Measurements from ENCODE around the gene SPATA16.
A peak's percentile ranks its signal among the peaks of the same experiment; 100 is the strongest.

SPATA16 gene

DNA sequence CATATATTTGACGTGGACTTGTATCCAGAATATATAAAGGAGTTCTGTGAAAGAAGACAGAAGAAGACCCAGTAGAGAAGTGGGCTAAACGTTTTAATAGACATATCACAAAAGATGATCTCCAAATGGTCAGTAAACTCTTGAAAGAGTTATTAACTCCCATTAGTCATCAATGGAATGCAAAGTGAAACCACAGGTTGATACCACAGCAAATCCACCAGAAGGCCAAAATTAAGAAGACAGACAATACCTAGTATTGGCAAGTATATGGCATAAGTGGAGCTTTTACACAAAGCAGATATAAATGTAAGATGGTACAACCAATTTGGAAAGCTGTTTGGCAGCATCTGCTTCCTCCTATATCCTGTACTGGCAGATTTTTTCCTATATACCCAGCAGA, 6.0 kb downstream of the SPATA16 start:
- Histone ChIP-seq H2BK12ac (ENCODE audit: low read length) (no peak overlapping the region), H3K4me3 (ENCODE audit: low read depth, low read length) (no peak overlapping the region), H3K4ac (ENCODE audit: low read depth, low read length) (no peak overlapping the region), H3K9ac (ENCODE audit: low read length) (no peak overlapping the region), H3K79me1 (ENCODE audit: low read length) (no peaks in the 10 kb centered on the region), H2BK5ac (ENCODE audit: low read depth, low read length, poor library complexity) (no peak overlapping the region), H3K18ac (ENCODE audit: low read length) (no peak overlapping the region), H2BK120ac (ENCODE audit: insufficient read depth, low read length, poor library complexity) (no peak overlapping the region), H3K4me1 (ENCODE audit: control insufficient read depth in 1 of 2, insufficient read depth in 2 of 2, low read length in 2 of 2) (no peaks in the 10 kb centered on the region), H3K36me3 (ENCODE audit: control insufficient read depth in 1 of 2, insufficient read depth in 2 of 2, low read length in 2 of 2) (no peaks in the 10 kb centered on the region), H4K8ac (ENCODE audit: low read depth, low read length) (no peak overlapping the region), H4K91ac (ENCODE audit: low read depth, low read length) (no peak overlapping the region), H3K79me2 (ENCODE audit: control insufficient read depth, insufficient read depth, low read length, poor library complexity) (no peaks in the 10 kb centered on the region), H3K4me2 (ENCODE audit: low read length) (no peak overlapping the region), H2AK5ac (ENCODE audit: low read length) (no peak overlapping the region), H4K12ac (ENCODE audit: low read depth, low read length) (no peak overlapping the region), H3K14ac (ENCODE audit: low read length) (no peak overlapping the region), H3K27ac (ENCODE audit: low read depth, low read length) (no peak overlapping the region), H3K27me3 (ENCODE audit: insufficient read depth, low read length) (no peaks in the 10 kb centered on the region), H3K23ac (ENCODE audit: low read length) (no peak overlapping the region), H2AFZ (ENCODE audit: insufficient read depth, low read length, poor library complexity) (no peak overlapping the region), H3K9me3 (ENCODE audit: insufficient read depth, low read depth, low read length) (no peaks in the 10 kb centered on the region)
- no peak for DNase-seq
- no CpG with 5 or more reads among the region's 2 CpGs for WGBS (ENCODE audit: extremely low coverage, insufficient coverage, insufficient read length)

DNA sequence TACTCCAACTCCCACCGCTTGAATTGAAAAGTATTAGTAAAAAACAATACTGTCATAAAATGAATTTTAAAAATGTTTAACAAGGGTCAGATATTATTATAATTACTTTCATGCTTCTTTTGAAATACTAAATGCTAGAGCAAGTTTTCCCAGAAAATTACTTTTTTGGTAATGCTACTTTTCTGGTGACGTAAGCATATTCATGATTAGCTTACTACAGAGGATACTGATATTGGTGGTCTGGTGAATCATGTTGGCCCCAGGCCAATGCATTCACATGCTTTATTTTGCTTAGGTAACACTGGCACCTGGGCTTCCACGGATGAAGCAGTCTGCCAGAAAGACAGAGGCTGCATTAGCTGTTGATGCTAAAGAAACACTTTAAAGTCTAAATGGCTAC, 12.4 kb downstream of the SPATA16 start:
- no peak overlapping the region for H2BK5ac ChIP-seq (ENCODE audit: low read depth, low read length, poor library complexity)
- no peaks in the 10 kb centered on the region for H3K9me3 ChIP-seq (ENCODE audit: insufficient read depth, low read depth, low read length)
- no peak overlapping the region for H2BK120ac ChIP-seq (ENCODE audit: insufficient read depth, low read length, poor library complexity)
- no peak overlapping the region for H3K4ac ChIP-seq (ENCODE audit: low read depth, low read length)
- no peak overlapping the region for H2AK5ac ChIP-seq (ENCODE audit: low read length)
- H4K91ac ChIP-seq (ENCODE audit: low read depth, low read length) = no peak overlapping the region
- no peaks in the 10 kb centered on the region for H3K79me2 ChIP-seq (ENCODE audit: control insufficient read depth, insufficient read depth, low read length, poor library complexity)
- no peak overlapping the region for H4K12ac ChIP-seq (ENCODE audit: low read depth, low read length)
- no peak for DNase-seq
- H3K23ac ChIP-seq (ENCODE audit: low read length) = no peak overlapping the region
- H4K8ac ChIP-seq (ENCODE audit: low read depth, low read length) = no peak overlapping the region
- no peak overlapping the region for H2AFZ ChIP-seq (ENCODE audit: insufficient read depth, low read length, poor library complexity)
- no peak overlapping the region for H3K9ac ChIP-seq (ENCODE audit: low read length)
- no peaks in the 10 kb centered on the region for H3K36me3 ChIP-seq (ENCODE audit: control insufficient read depth in 1 of 2, insufficient read depth in 2 of 2, low read length in 2 of 2)
- no peak overlapping the region for H3K27ac ChIP-seq (ENCODE audit: low read depth, low read length)
- no peaks in the 10 kb centered on the region for H3K79me1 ChIP-seq (ENCODE audit: low read length)
- no peak overlapping the region for H3K4me3 ChIP-seq (ENCODE audit: low read depth, low read length)
- H3K14ac ChIP-seq (ENCODE audit: low read length) = no peak overlapping the region
- no peaks in the 10 kb centered on the region for H3K27me3 ChIP-seq (ENCODE audit: insufficient read depth, low read length)
- no peak overlapping the region for H3K4me2 ChIP-seq (ENCODE audit: low read length)
- H3K4me1 ChIP-seq (ENCODE audit: control insufficient read depth in 1 of 2, insufficient read depth in 2 of 2, low read length in 2 of 2) = no peaks in the 10 kb centered on the region
- H3K18ac ChIP-seq (ENCODE audit: low read length) = no peak overlapping the region
- no CpG with 5 or more reads among the region's 3 CpGs for WGBS (ENCODE audit: extremely low coverage, insufficient coverage, insufficient read length)
- H2BK12ac ChIP-seq (ENCODE audit: low read length) = no peak overlapping the region

DNA sequence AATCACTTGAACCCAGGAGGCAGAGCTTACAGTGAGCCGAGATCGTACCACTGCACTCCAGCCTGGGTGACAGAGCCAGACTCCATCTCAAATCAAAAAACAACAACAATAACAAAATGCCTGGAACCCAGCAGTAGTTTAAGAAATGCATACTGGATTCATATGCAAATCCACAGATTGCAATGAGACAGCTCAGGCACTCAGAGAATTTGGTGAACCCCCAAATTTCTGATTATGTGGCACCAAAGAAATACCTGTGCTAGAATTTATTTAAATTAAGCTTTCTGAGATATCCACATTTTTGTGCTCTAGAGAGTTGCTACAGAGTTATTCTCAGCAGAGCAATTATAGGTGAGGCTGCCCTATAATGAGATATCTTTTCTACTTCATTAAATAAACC, 29.7 kb downstream of the SPATA16 start:
- Histone ChIP-seq H2AK5ac (ENCODE audit: low read length) (no peak overlapping the region), H2BK5ac (ENCODE audit: low read depth, low read length, poor library complexity) (no peak overlapping the region), H2BK120ac (ENCODE audit: insufficient read depth, low read length, poor library complexity) (no peak overlapping the region), H3K27me3 (ENCODE audit: insufficient read depth, low read length) (no peaks in the 10 kb centered on the region), H3K79me2 (ENCODE audit: control insufficient read depth, insufficient read depth, low read length, poor library complexity) (no peaks in the 10 kb centered on the region), H2BK12ac (ENCODE audit: low read length) (no peak overlapping the region), H3K27ac (ENCODE audit: low read depth, low read length) (no peak overlapping the region), H3K4me3 (ENCODE audit: low read depth, low read length) (no peak overlapping the region), H4K91ac (ENCODE audit: low read depth, low read length) (no peak overlapping the region), H2AFZ (ENCODE audit: insufficient read depth, low read length, poor library complexity) (no peak overlapping the region), H3K4me1 (ENCODE audit: control insufficient read depth in 1 of 2, insufficient read depth in 2 of 2, low read length in 2 of 2) (peaks cover 0 to 3% of the 10 kb centered on the region in 2 experiments), H3K18ac (ENCODE audit: low read length) (no peak overlapping the region), H4K12ac (ENCODE audit: low read depth, low read length) (no peak overlapping the region), H3K4me2 (ENCODE audit: low read length) (no peak overlapping the region), H3K79me1 (ENCODE audit: low read length) (no peaks in the 10 kb centered on the region), H3K36me3 (ENCODE audit: control insufficient read depth in 1 of 2, insufficient read depth in 2 of 2, low read length in 2 of 2) (no peaks in the 10 kb centered on the region), H3K14ac (ENCODE audit: low read length) (no peak overlapping the region), H3K9me3 (ENCODE audit: insufficient read depth, low read depth, low read length) (no peaks in the 10 kb centered on the region), H3K23ac (ENCODE audit: low read length) (no peak overlapping the region), H4K8ac (ENCODE audit: low read depth, low read length) (no peak overlapping the region), H3K9ac (ENCODE audit: low read length) (no peak overlapping the region), H3K4ac (ENCODE audit: low read depth, low read length) (no peak overlapping the region)
- DNase-seq = no peak
- no CpG with 5 or more reads among the region's 2 CpGs for WGBS (ENCODE audit: extremely low coverage, insufficient coverage, insufficient read length)

DNA sequence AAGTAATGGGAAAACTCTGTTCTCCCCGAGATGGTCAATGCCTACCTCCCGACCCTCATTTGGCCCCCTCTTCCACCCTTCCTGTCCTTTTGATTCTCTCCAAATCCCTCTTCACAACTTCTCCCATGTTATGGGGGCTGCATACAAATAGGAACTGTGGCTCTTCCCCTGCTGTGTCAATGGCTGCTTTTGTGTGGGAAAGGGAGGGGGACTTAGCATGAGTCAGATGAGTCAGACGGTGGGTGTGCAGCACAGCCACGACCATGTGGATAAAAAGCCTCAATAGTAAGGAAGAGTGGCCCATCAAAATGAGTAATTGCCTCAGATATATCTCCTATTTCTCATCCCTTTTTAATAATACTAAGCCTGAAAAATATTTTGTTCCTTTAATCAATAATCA, 31.9 kb downstream of the SPATA16 start:
- no peak for DNase-seq
- no peak overlapping the region for H3K4me2 ChIP-seq (ENCODE audit: low read length)
- H2BK120ac ChIP-seq (ENCODE audit: insufficient read depth, low read length, poor library complexity) = no peak overlapping the region
- no peak overlapping the region for H3K14ac ChIP-seq (ENCODE audit: low read length)
- H2BK5ac ChIP-seq (ENCODE audit: low read depth, low read length, poor library complexity) = no peak overlapping the region
- H3K4me1 ChIP-seq (ENCODE audit: control insufficient read depth in 1 of 2, insufficient read depth in 2 of 2, low read length in 2 of 2) = peaks cover 2 to 3% of the 10 kb centered on the region in 2 experiments
- H4K8ac ChIP-seq (ENCODE audit: low read depth, low read length) = no peak overlapping the region
- no peaks in the 10 kb centered on the region for H3K79me1 ChIP-seq (ENCODE audit: low read length)
- H3K27me3 ChIP-seq (ENCODE audit: insufficient read depth, low read length) = no peaks in the 10 kb centered on the region
- H3K18ac ChIP-seq (ENCODE audit: low read length) = no peak overlapping the region
- no peak overlapping the region for H4K12ac ChIP-seq (ENCODE audit: low read depth, low read length)
- H3K4me3 ChIP-seq (ENCODE audit: low read depth, low read length) = no peak overlapping the region
- H3K9ac ChIP-seq (ENCODE audit: low read length) = no peak overlapping the region
- no peak overlapping the region for H3K4ac ChIP-seq (ENCODE audit: low read depth, low read length)
- no peak overlapping the region for H2AFZ ChIP-seq (ENCODE audit: insufficient read depth, low read length, poor library complexity)
- H3K23ac ChIP-seq (ENCODE audit: low read length) = no peak overlapping the region
- H3K36me3 ChIP-seq (ENCODE audit: control insufficient read depth in 1 of 2, insufficient read depth in 2 of 2, low read length in 2 of 2) = no peaks in the 10 kb centered on the region
- no peak overlapping the region for H4K91ac ChIP-seq (ENCODE audit: low read depth, low read length)
- no peak overlapping the region for H3K27ac ChIP-seq (ENCODE audit: low read depth, low read length)
- WGBS (ENCODE audit: extremely low coverage, insufficient coverage, insufficient read length) = no CpG with 5 or more reads among the region's 4 CpGs
- H3K9me3 ChIP-seq (ENCODE audit: insufficient read depth, low read depth, low read length) = no peaks in the 10 kb centered on the region
- H2AK5ac ChIP-seq (ENCODE audit: low read length) = no peak overlapping the region
- no peaks in the 10 kb centered on the region for H3K79me2 ChIP-seq (ENCODE audit: control insufficient read depth, insufficient read depth, low read length, poor library complexity)
- peak overlapping the region; percentile 13 for H2BK12ac ChIP-seq (ENCODE audit: low read length)
